CD14-positive monocyte (primary cell): ENCODE data around the gene SLC35G6. TPM values are rescaled to one million over a fixed set of nuclear protein-coding genes. Genes with fewer than 3 reads are reported as not detected.

Experiments used
- DNase-seq, 3 donors: peaks; one replicate each; pipeline ENCODE4 v3.0.0-alpha.2; 2011 to 2022
- H2AFZ ChIP-seq: 2 replicates; pipeline ENCODE4 v1.6.0; 2012; ENCODE audit warnings: mild to moderate bottlenecking, low read depth, low read length, inconsistent platforms; ENCODE audit not compliant: insufficient read depth, poor library complexity, severe bottlenecking
- H3K27ac ChIP-seq, 2 donors: 1 replicate in 1 of 2; 2 replicates in 1 of 2; pipeline ENCODE4 v1.5.1; 2012 to 2013; ENCODE audit warnings: low read length in 2 of 2, control low read depth in 1 of 2, inconsistent platforms in 1 of 2, low read depth in 1 of 2, mild to moderate bottlenecking in 1 of 2
- H3K27me3 ChIP-seq, 2 donors: one replicate each; pipeline versions ENCODE4 v1.6.0 to v1.6.1; 2011 to 2013; ENCODE audit warnings: low read length in 2 of 2; ENCODE audit not compliant: control insufficient read depth in 2 of 2, insufficient read depth in 2 of 2
- H3K36me3 ChIP-seq, 2 donors: replicated peaks in 1 of 2; 1 replicate in 1 of 2; 2 replicates in 1 of 2; pipeline versions ENCODE4 v1.5.1 to v1.6.1; 2012 to 2013; ENCODE audit warnings: low read length in 2 of 2, control low read depth in 1 of 2, inconsistent platforms in 1 of 2, mild to moderate bottlenecking in 1 of 2; ENCODE audit not compliant: insufficient read depth in 2 of 2, control insufficient read depth in 1 of 2
- H3K4me1 ChIP-seq, 2 donors: 1 replicate in 1 of 2; 2 replicates in 1 of 2; pipeline versions ENCODE4 v1.5.1 to v1.6.1; 2012 to 2013; ENCODE audit warnings: low read length in 2 of 2, control low read depth in 1 of 2, inconsistent platforms in 1 of 2, mild to moderate bottlenecking in 1 of 2, moderate library complexity in 1 of 2; ENCODE audit not compliant: insufficient read depth in 2 of 2, control insufficient read depth in 1 of 2
- H3K4me2 ChIP-seq: replicated peaks from 2 replicates; pipeline ENCODE3; 2012; ENCODE audit warnings: low read length, moderate library complexity, mild to moderate bottlenecking; ENCODE audit not compliant: poor library complexity, severe bottlenecking; ENCODE audit errors: extremely low read depth
- H3K4me3 ChIP-seq, 3 experiments: fragments of 200-600 bp in 1 of 3; sonication (generic) in 1 of 3; replicated peaks in 1 of 3; 1 replicate in 2 of 3; 2 replicates in 1 of 3; pipeline ENCODE4 v1.5.1; 2011 to 2013; ENCODE audit warnings: low read length in 3 of 3, mild to moderate bottlenecking in 3 of 3, control low read depth in 2 of 3, low read depth in 2 of 3, inconsistent platforms in 1 of 3, moderate library complexity in 1 of 3
- H3K79me2 ChIP-seq: 2 replicates; pipeline ENCODE4 v1.6.0; 2012; ENCODE audit warnings: mild to moderate bottlenecking, control low read depth, inconsistent platforms, low read length, moderate library complexity; ENCODE audit not compliant: insufficient read depth
- H3K9ac ChIP-seq: 2 replicates; pipeline ENCODE4 v1.6.0; 2017; ENCODE audit warnings: low read length, mild to moderate bottlenecking; ENCODE audit not compliant: insufficient read depth, poor library complexity, severe bottlenecking
- H3K9me3 ChIP-seq, 2 donors: replicated peaks in 1 of 2; 1 replicate in 1 of 2; 2 replicates in 1 of 2; pipeline versions ENCODE4 v1.5.1 to v1.6.1; 2012 to 2013; ENCODE audit warnings: low read length in 2 of 2, control low read depth in 1 of 2; ENCODE audit not compliant: control insufficient read depth in 1 of 2, insufficient read depth in 1 of 2
- H4K20me1 ChIP-seq: 2 replicates; pipeline ENCODE4 v1.6.0; 2012; ENCODE audit warnings: mild to moderate bottlenecking, low read length, control low read depth, moderate library complexity; ENCODE audit not compliant: insufficient read depth
- H3K27ac Mint-ChIP-seq, 7 donors: one replicate each; pipeline ENCODE4 v1.8.0; 2020; ENCODE audit warnings: mild to moderate bottlenecking in 7 of 7, mixed read lengths in 7 of 7, moderate library complexity in 6 of 7, inconsistent platforms in 2 of 7
- H3K27me3 Mint-ChIP-seq, 3 donors: one replicate each; pipeline ENCODE4 v1.8.0; 2021 to 2022; ENCODE audit warnings: low read depth in 3 of 3, mild to moderate bottlenecking in 3 of 3, mixed read lengths in 3 of 3, moderate library complexity in 3 of 3, inconsistent platforms in 1 of 3
- H3K36me3 Mint-ChIP-seq, 2 donors: one replicate each; pipeline ENCODE4 v1.8.0; 2020; ENCODE audit warnings: mixed read lengths in 2 of 2, inconsistent platforms in 1 of 2, mild to moderate bottlenecking in 1 of 2
- H3K4me1 Mint-ChIP-seq: one replicate; pipeline ENCODE4 v1.8.0; 2020; ENCODE audit warnings: mild to moderate bottlenecking, mixed read lengths
- H3K4me3 Mint-ChIP-seq, 2 donors: one replicate each; pipeline ENCODE4 v1.8.0; 2020; ENCODE audit warnings: mild to moderate bottlenecking in 2 of 2, mixed read lengths in 2 of 2, moderate library complexity in 1 of 2
- H3K9me3 Mint-ChIP-seq, 7 donors: one replicate each; pipeline ENCODE4 v1.8.0; 2020 to 2022; ENCODE audit warnings: mixed read lengths in 7 of 7, mild to moderate bottlenecking in 6 of 7, moderate library complexity in 6 of 7, inconsistent platforms in 2 of 7
- CTCF ChIP-seq: fragments of 200-600 bp; IDR thresholded peaks from one replicate; pipeline ENCODE4 v1.8.0; 2022; ENCODE audit warnings: antibody characterized with exemption, mild to moderate bottlenecking
- WGBS: methylation state at CpG from one replicate; pipeline ENCODE4 v1.1.5; 2013; ENCODE audit warnings: missing lambda C conversion rate; ENCODE audit not compliant: insufficient coverage; 5-methylcytosine and 5-hydroxymethylcytosine counted together
- intact Hi-C, 2 donors: fragments of 100-400 bp; cut with micrococcal nuclease; formaldehyde crosslinking; loops; one replicate each; pipeline versions ENCODE4 v1.15.0 to v1.15.1; 2023
- polyA plus RNA-seq, 3 donors: library from polyadenylated mRNA; depleted of rRNA in 1 of 3; unstranded in 2 of 3; stranded (reverse) in 1 of 3; fragments of 300-500 nt in 2 of 3; fragments of >200 nt in 1 of 3; fragmentation: Illumina TruSeq in 2 of 3; gene quantifications; 1 replicate in 2 of 3; 2 replicates in 1 of 3; pipeline ENCODE4 v1.2.3, GENCODE V29; 2012 to 2021

SLC35G6 gene
- polyA plus RNA-seq, 3 donors = not detected

DNA sequence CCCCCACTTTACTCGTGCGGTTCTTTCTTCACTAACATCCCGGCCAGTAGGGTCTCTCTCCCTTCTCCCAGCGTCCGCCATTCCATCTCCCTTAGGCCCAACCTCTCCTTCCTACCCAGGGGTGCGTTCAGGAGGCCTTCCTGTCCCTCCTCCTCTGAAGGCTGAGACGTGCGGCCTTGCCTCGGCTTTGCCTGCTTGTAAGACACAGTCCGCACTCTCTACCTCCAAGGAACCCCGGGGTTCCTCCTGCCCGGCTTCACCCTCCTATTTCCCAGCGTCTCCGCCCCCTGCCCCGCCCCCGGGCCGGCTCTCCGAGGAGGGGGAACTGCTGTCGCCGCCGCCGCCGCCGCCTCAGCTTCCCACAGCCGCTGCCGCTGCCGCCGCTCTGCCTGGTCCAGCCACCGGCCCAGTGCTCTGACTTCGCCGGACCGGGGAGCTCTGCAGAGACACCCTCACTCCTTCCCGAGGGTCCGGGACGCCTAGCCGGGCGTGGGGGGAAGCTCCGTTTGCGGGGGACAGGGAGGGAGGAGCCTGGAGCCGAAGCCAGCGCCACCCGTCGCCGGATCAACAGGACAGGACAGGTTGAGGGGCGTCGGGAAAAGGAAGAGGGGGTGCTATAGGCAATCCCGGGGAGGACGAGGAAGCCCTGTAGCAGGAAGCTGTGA is 43.2 kb upstream of the SLC35G6 start:
- peaks cover 0 to 17% (median 8%) of the 10 kb centered on the region in 7 donors for H3K9me3 Mint-ChIP-seq
- Histone ChIP-seq H3K4me1 (peaks cover 54 to 58% of the 10 kb centered on the region in 2 donors), H3K27ac (no peak overlapping the region), H3K4me3 (peak overlapping the region in 2 of 3 experiments; percentile 32 to 95), H3K36me3 (no peaks in the 10 kb centered on the region), H3K27me3 (peaks cover 23 to 47% of the 10 kb centered on the region in 2 donors), H3K79me2 (peaks cover 8% of the 10 kb centered on the region), H3K4me2 (peak overlapping the region; percentile 99), H4K20me1 (peaks cover 29% of the 10 kb centered on the region), H3K9ac (no peak overlapping the region), H3K9me3 (peaks cover 0 to 18% of the 10 kb centered on the region in 2 donors), H2AFZ (peak overlapping the region; percentile 75)
- H3K4me1 Mint-ChIP-seq = peaks cover 51% of the 10 kb centered on the region
- H3K27me3 Mint-ChIP-seq = peaks cover 48 to 58% (median 49%) of the 10 kb centered on the region in 3 donors
- H3K27ac Mint-ChIP-seq = peak overlapping the region in 4 of 7 donors; percentile 39 to 59 (median 49)
- H3K36me3 Mint-ChIP-seq = peaks cover 10 to 17% of the 10 kb centered on the region in 2 donors
- peak overlapping the region; percentile 69 to 91 for H3K4me3 Mint-ChIP-seq
- WGBS = 6% methylated on average over 45 of the region's 48 CpGs
- no peak for TF ChIP-seq CTCF
- intact Hi-C loops = loop anchor here (2.0 to 10.0 kb wide), 5 partner anchors 47 to 247 kb away; partner anchors contain the start of genes SENP3 (in 2 of the 2), MPDU1 (in 1 of the 2), POLR2A (in 1 of the 2) and TP53 (in 1 of the 2)
- peak; percentile 65 to 75 (median 75) for DNase-seq

DNA sequence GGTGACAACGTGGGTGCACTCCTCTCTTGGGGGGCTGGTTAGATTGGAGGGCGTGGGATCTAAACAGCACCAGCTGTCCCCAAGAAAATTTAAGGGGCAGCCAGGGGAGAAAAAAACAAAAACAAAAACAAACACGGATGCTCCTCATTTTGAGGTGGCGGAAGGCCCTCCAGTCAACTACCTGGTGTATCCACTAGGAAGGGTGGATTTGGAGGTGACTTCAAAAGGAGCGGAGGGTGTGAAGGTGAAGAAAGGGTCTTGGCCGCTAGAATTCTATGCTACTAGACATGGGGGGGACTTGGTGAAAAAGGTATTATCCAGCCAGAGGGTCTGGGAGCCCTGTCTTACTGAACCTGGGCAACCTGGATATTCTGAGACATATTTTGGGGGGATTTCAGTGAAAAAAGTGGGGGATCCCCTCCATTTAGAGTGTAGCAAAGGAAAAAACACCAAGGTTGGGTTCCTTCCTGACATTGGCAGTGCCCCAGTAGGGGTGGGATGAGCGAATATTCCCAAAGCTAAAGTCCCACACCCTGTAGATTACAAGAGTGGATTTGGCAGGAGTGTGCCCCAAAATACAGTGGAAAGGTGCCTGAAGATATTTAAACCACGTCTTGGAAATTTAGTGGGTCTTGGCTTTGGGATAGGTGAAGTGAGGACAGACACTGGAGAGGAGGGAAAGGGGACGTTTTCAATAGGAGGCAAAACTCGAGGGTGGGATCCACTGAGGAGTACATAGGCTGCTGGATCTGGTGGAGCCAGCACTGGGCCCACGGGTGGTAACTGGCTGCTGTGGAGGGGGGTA is 42.4 kb upstream of the SLC35G6 start:
- Mint-ChIP-seq H3K27ac (peak overlapping the region in 1 of 7 donors; percentile 59), H3K4me3 (peak overlapping the region; percentile 69 to 91), H3K9me3 (peaks cover 0 to 17% (median 8%) of the 10 kb centered on the region in 7 donors), H3K4me1 (peaks cover 51% of the 10 kb centered on the region), H3K27me3 (peaks cover 48 to 65% (median 57%) of the 10 kb centered on the region in 3 donors), H3K36me3 (peaks cover 10 to 17% of the 10 kb centered on the region in 2 donors)
- Histone ChIP-seq H4K20me1 (peaks cover 29% of the 10 kb centered on the region), H2AFZ (no peak overlapping the region), H3K27me3 (peaks cover 23 to 53% of the 10 kb centered on the region in 2 donors), H3K9me3 (peaks cover 0 to 18% of the 10 kb centered on the region in 2 donors), H3K36me3 (no peaks in the 10 kb centered on the region), H3K9ac (no peak overlapping the region), H3K27ac (no peak overlapping the region), H3K4me3 (peak overlapping the region in 2 of 3 experiments; percentile 32 to 95), H3K4me2 (peak overlapping the region; percentile 99), H3K4me1 (peaks cover 54 to 58% of the 10 kb centered on the region in 2 donors), H3K79me2 (peaks cover 8% of the 10 kb centered on the region)
- intact Hi-C loops = loop anchor here (1.0 to 10.0 kb wide), 5 partner anchors 46 to 246 kb away; partner anchors contain the start of genes SENP3 (in 2 of the 2), MPDU1 (in 1 of the 2), TP53 (in 1 of the 2) and WRAP53 (in 1 of the 2)
- TF ChIP-seq CTCF = no peak
- no peak for DNase-seq
- 43% methylated on average over 7 of the region's 11 CpGs for WGBS
